ENCODE results near the gene RPS15A. TPM values are rescaled to one million over a fixed set of nuclear protein-coding genes. Genes with fewer than 3 reads are reported as not detected.

RPS15A gene
- total RNA-seq, 2 donors from 2014 or later: 1,011 to 1,121 TPM

- no peak for TF ChIP-seq CTCF (IDR thresholded peaks at IDR 0.05)
- H3K36me3 ChIP-seq: peaks cover 49% of the 10 kb centered on the region
- intact Hi-C loops (cut with DNase I): no loop called here
Observed at GRCh38 chr16:18832613-18833012, 42.5 kb upstream of the RPS15A start.

GRCh38 chr16:18832006-18832405, 41.9 kb upstream of the RPS15A start:
- H3K36me3 ChIP-seq: peaks cover 49% of the 10 kb centered on the region
- no peak for DNase-seq

More at GRCh38 chr16:18832613-18833012, 42.5 kb upstream of the RPS15A start:
- no peak for DNase-seq
- H3K4me1 ChIP-seq: peaks cover 5% of the 10 kb centered on the region
- H3K9me3 ChIP-seq: no peaks in the 10 kb centered on the region
- no peaks in the 10 kb centered on the region for H3K27me3 ChIP-seq
- no peak overlapping the region for H3K9ac ChIP-seq (ENCODE audit: low read depth in 2 of 2, low read length in 2 of 2)
- H3K4me3 ChIP-seq: no peak overlapping the region
- no peak overlapping the region for H3K27ac ChIP-seq

GRCh38 chr16:18829251-18829650, 39.1 kb upstream of the RPS15A start:
- Histone ChIP-seq H3K4me3 (no peak overlapping the region), H3K27ac (no peak overlapping the region), H3K27me3 (no peaks in the 10 kb centered on the region), H3K9me3 (no peaks in the 10 kb centered on the region), H3K36me3 (peaks cover 29% of the 10 kb centered on the region), H3K9ac (ENCODE audit: low read depth in 2 of 2, low read length in 2 of 2) (no peak overlapping the region), H3K4me1 (no peaks in the 10 kb centered on the region)
- TF ChIP-seq CTCF (IDR thresholded peaks at IDR 0.05): no peak
- no peak for DNase-seq
- intact Hi-C loops (cut with DNase I): no loop called here

More at GRCh38 chr16:18832006-18832405, 41.9 kb upstream of the RPS15A start:
- TF ChIP-seq CTCF (IDR thresholded peaks at IDR 0.05): no peak
- no peaks in the 10 kb centered on the region for H3K27me3 ChIP-seq
- H3K9me3 ChIP-seq: no peaks in the 10 kb centered on the region
- H3K9ac ChIP-seq (ENCODE audit: low read depth in 2 of 2, low read length in 2 of 2): no peak overlapping the region
- H3K4me3 ChIP-seq: no peak overlapping the region
- intact Hi-C loops (cut with DNase I): no loop called here
- peaks cover 5% of the 10 kb centered on the region for H3K4me1 ChIP-seq
- H3K27ac ChIP-seq: no peak overlapping the region

GRCh38 chr16:18827890-18828289, 37.8 kb upstream of the RPS15A start:
- Histone ChIP-seq H3K4me1 (no peaks in the 10 kb centered on the region), H3K27ac (no peak overlapping the region), H3K36me3 (peaks cover 29% of the 10 kb centered on the region), H3K9me3 (no peaks in the 10 kb centered on the region), H3K9ac (ENCODE audit: low read depth in 2 of 2, low read length in 2 of 2) (no peak overlapping the region), H3K27me3 (no peaks in the 10 kb centered on the region), H3K4me3 (no peak overlapping the region)
- intact Hi-C loops (cut with DNase I): no loop called here
- no peak for DNase-seq
- TF ChIP-seq CTCF (IDR thresholded peaks at IDR 0.05): no peak

GRCh38 chr16:18816286-18816685, 26.2 kb upstream of the RPS15A start:
- H3K27me3 ChIP-seq: no peaks in the 10 kb centered on the region
- DNase-seq: no peak
- H3K9me3 ChIP-seq: no peaks in the 10 kb centered on the region
- H3K4me3 ChIP-seq: no peak overlapping the region
- peaks cover 3% of the 10 kb centered on the region for H3K36me3 ChIP-seq
- no peaks in the 10 kb centered on the region for H3K4me1 ChIP-seq
- no peak overlapping the region for H3K9ac ChIP-seq (ENCODE audit: low read depth in 2 of 2, low read length in 2 of 2)
- intact Hi-C loops (cut with DNase I): no loop called here
- TF ChIP-seq CTCF (IDR thresholded peaks at IDR 0.05): no peak
- no peak overlapping the region for H3K27ac ChIP-seq

GRCh38 chr16:18811925-18812324, 21.8 kb upstream of the RPS15A start:
- Histone ChIP-seq H3K27me3 (no peaks in the 10 kb centered on the region), H3K27ac (no peak overlapping the region), H3K9ac (ENCODE audit: low read depth in 2 of 2, low read length in 2 of 2) (no peak overlapping the region), H3K36me3 (no peaks in the 10 kb centered on the region), H3K4me3 (no peak overlapping the region), H3K4me1 (no peaks in the 10 kb centered on the region), H3K9me3 (no peaks in the 10 kb centered on the region)
- no peak for TF ChIP-seq CTCF (IDR thresholded peaks at IDR 0.05)
- intact Hi-C loops (cut with DNase I): no loop called here
- DNase-seq: no peak
